GM12892 (cell line): Measurements from ENCODE around the gene MREG.

ENCODE experiments used
- POLR2A ChIP-seq: IDR thresholded peaks from 2 replicates; pipeline ENCODE4 v1.6.1; 2011; ENCODE audit warnings: low read depth, low read length, control low read depth
- POLR2AphosphoS5 ChIP-seq: IDR thresholded peaks from 2 replicates; pipeline ENCODE4 v1.6.1; 2011; ENCODE audit warnings: low read depth, low read length, control low read depth
- TAF1 ChIP-seq: IDR thresholded peaks from 2 replicates; pipeline ENCODE4 v1.6.1; 2011; ENCODE audit warnings: low read depth, mild to moderate bottlenecking, control low read depth, low read length, borderline replicate concordance

DNA sequence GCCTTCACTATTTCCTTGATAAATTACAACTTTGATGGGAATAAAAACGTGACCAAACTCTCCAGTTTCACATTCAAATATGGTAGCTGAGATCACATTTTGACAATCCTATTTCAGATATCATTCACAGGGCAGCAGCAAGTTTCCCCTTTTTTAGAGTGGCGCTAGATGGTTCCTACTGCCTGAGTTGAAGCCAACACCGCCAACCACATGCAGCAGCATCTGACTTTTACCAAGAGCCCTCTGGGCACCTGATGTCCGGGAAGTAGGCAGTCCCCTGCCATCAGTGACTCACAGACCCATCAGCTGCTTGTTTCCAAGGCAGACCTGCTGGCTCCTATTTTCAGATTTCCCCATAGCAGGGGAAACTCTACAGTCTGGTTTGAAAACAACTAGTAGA is 4.0 kb upstream of the MREG start:
- TF ChIP-seq TAF1 (no peak), POLR2A (0 out of 2 replicates have a peak, but pooled peaks have one; percentile 26), POLR2AphosphoS5 (no peak)
